ENCODE measurements around the gene OLFML2A.
A peak's percentile ranks its signal among the peaks of the same experiment; 100 is the strongest.

OLFML2A gene

DNA sequence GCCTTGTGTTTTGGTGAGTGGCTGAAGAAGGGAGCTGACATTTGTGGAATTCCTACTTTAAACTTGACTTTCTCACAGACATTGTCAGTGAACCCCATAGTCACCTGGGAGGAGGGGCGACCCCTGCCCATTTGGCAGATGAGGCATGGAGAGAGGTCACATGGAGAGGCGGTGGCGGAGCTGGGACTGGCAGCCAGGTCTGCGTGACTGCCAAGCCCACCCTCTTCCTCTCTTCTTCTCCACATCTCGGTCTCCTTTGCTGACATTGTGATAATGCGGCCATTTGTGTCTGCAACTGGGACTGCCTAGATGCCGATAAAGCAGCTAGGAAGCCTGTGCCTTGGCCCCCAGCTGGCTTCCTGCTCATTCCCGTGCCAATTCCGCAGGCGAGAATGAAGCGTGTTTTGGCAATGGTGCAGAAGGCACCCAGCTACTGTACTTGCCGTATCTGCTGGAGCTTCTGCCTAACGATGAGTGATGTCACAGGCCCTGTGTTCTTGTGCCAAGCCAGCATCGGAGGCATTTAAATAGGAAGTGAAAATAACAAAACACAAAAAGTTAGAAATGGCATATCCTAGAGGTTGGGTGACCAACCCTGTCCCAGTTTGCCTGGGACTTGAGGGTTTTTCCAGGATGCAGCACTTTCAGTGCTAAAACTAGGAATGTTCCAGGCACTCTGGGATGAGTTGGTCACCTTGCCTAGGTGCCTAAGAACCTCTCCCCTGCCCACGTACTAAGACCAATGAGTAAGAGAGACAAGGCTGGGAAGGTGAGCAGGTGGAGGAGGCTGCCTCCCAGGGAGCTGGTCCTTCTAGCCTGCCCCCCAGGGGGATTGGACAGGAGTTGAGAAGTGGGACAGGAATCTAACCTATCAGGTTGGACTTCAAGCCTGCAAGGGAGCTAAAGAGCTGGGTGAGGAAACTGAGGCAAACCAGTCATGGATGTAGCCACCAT lies 23.6 kb downstream of the OLFML2A start:
- Histone ChIP-seq H3K4me1 (ENCODE audit: control insufficient read depth in 1 of 2, insufficient read depth in 2 of 2, low read length in 2 of 2) (peaks cover 4 to 9% of the 10 kb centered on the region in 2 experiments), H2AFZ (ENCODE audit: insufficient read depth, low read length, poor library complexity) (no peak overlapping the region), H3K4me3 (ENCODE audit: low read depth, low read length) (no peak overlapping the region), H3K27ac (ENCODE audit: low read depth, low read length) (no peak overlapping the region), H2BK120ac (ENCODE audit: insufficient read depth, low read length, poor library complexity) (no peak overlapping the region), H4K8ac (ENCODE audit: low read depth, low read length) (no peak overlapping the region), H4K12ac (ENCODE audit: low read depth, low read length) (no peak overlapping the region), H3K23ac (ENCODE audit: low read length) (no peak overlapping the region), H3K14ac (ENCODE audit: low read length) (no peak overlapping the region), H3K18ac (ENCODE audit: low read length) (no peak overlapping the region), H3K27me3 (ENCODE audit: insufficient read depth, low read length) (no peaks in the 10 kb centered on the region), H3K9ac (ENCODE audit: low read length) (no peak overlapping the region), H3K79me1 (ENCODE audit: low read length) (peaks cover 7% of the 10 kb centered on the region), H3K4ac (ENCODE audit: low read depth, low read length) (no peak overlapping the region), H2BK12ac (ENCODE audit: low read length) (no peak overlapping the region), H3K79me2 (ENCODE audit: control insufficient read depth, insufficient read depth, low read length, poor library complexity) (no peaks in the 10 kb centered on the region), H2BK5ac (ENCODE audit: low read depth, low read length, poor library complexity) (no peak overlapping the region), H3K36me3 (ENCODE audit: control insufficient read depth in 1 of 2, insufficient read depth in 2 of 2, low read length in 2 of 2) (peaks cover 36 to 41% of the 10 kb centered on the region in 2 experiments), H3K4me2 (ENCODE audit: low read length) (no peak overlapping the region), H2AK5ac (ENCODE audit: low read length) (no peak overlapping the region), H3K9me3 (ENCODE audit: insufficient read depth, low read depth, low read length) (no peaks in the 10 kb centered on the region), H4K91ac (ENCODE audit: low read depth, low read length) (no peak overlapping the region)
- no CpG with 5 or more reads among the region's 15 CpGs for WGBS (ENCODE audit: extremely low coverage, insufficient coverage, insufficient read length)
- peak in 1 of 2 donors; percentile 24 for DNase-seq

DNA sequence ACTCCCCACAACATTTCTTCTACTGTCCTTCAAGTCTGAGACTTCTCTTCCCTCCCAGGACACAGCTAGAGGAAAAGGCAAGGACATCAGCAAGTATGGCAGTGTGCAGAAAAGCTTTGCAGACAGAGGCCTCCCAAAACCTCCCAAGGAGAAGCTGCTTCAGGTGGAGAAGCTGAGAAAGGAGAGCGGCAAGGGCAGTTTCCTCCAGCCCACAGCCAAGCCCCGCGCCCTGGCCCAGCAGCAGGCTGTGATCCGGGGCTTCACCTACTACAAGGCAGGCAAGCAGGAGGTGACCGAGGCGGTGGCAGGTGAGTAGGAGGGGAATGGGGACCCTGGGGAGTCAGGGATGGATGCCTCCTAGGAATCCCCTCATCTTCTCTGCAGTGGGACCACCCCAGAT lies 24.4 kb downstream of the OLFML2A start:
- Histone ChIP-seq H2BK5ac (ENCODE audit: low read depth, low read length, poor library complexity) (no peak overlapping the region), H3K18ac (ENCODE audit: low read length) (no peak overlapping the region), H3K27ac (ENCODE audit: low read depth, low read length) (no peak overlapping the region), H4K8ac (ENCODE audit: low read depth, low read length) (no peak overlapping the region), H2AK5ac (ENCODE audit: low read length) (no peak overlapping the region), H2AFZ (ENCODE audit: insufficient read depth, low read length, poor library complexity) (no peak overlapping the region), H3K14ac (ENCODE audit: low read length) (no peak overlapping the region), H2BK12ac (ENCODE audit: low read length) (peak overlapping the region; percentile 30), H3K9me3 (ENCODE audit: insufficient read depth, low read depth, low read length) (no peaks in the 10 kb centered on the region), H3K9ac (ENCODE audit: low read length) (no peak overlapping the region), H3K4me1 (ENCODE audit: control insufficient read depth in 1 of 2, insufficient read depth in 2 of 2, low read length in 2 of 2) (peaks cover 0 to 4% of the 10 kb centered on the region in 2 experiments), H3K79me1 (ENCODE audit: low read length) (peaks cover 3% of the 10 kb centered on the region), H2BK120ac (ENCODE audit: insufficient read depth, low read length, poor library complexity) (no peak overlapping the region), H3K79me2 (ENCODE audit: control insufficient read depth, insufficient read depth, low read length, poor library complexity) (no peaks in the 10 kb centered on the region), H3K4me2 (ENCODE audit: low read length) (no peak overlapping the region), H4K12ac (ENCODE audit: low read depth, low read length) (no peak overlapping the region), H3K4me3 (ENCODE audit: low read depth, low read length) (no peak overlapping the region), H3K36me3 (ENCODE audit: control insufficient read depth in 1 of 2, insufficient read depth in 2 of 2, low read length in 2 of 2) (peaks cover 36 to 41% of the 10 kb centered on the region in 2 experiments), H4K91ac (ENCODE audit: low read depth, low read length) (no peak overlapping the region), H3K4ac (ENCODE audit: low read depth, low read length) (no peak overlapping the region), H3K27me3 (ENCODE audit: insufficient read depth, low read length) (no peaks in the 10 kb centered on the region), H3K23ac (ENCODE audit: low read length) (no peak overlapping the region)
- no CpG with 5 or more reads among the region's 6 CpGs for WGBS (ENCODE audit: extremely low coverage, insufficient coverage, insufficient read length)
- no peak for DNase-seq

DNA sequence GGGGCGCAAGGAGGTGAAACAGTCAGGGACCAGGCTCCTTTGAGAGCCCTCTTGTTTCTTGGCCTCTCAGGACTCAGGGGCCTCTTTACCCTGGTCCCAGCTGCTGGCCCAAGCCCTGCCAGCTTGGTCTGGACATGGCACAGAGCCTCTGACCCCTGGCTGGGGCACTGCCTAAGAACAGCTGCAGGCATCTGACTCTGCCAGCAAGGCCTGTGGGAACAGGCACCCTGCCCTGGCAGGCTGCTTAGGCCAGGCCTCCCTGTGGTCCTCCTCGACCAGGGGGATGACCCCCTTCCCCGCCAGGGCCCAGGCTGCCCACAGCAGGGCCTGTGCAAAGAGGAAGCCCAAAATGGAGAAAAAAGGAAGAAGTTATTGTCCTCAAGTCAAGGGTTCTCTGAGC lies 25.5 kb downstream of the OLFML2A start:
- no peaks in the 10 kb centered on the region for H3K9me3 ChIP-seq (ENCODE audit: insufficient read depth, low read depth, low read length)
- no peak overlapping the region for H3K4me2 ChIP-seq (ENCODE audit: low read length)
- no peak overlapping the region for H4K8ac ChIP-seq (ENCODE audit: low read depth, low read length)
- no CpG with 5 or more reads among the region's 3 CpGs for WGBS (ENCODE audit: extremely low coverage, insufficient coverage, insufficient read length)
- peak overlapping the region; percentile 5 for H2BK12ac ChIP-seq (ENCODE audit: low read length)
- H2BK5ac ChIP-seq (ENCODE audit: low read depth, low read length, poor library complexity), result no peak overlapping the region
- H3K27ac ChIP-seq (ENCODE audit: low read depth, low read length), result no peak overlapping the region
- no peak overlapping the region for H2AFZ ChIP-seq (ENCODE audit: insufficient read depth, low read length, poor library complexity)
- H3K79me1 ChIP-seq (ENCODE audit: low read length), result no peaks in the 10 kb centered on the region
- H3K14ac ChIP-seq (ENCODE audit: low read length), result no peak overlapping the region
- no peak overlapping the region for H3K23ac ChIP-seq (ENCODE audit: low read length)
- no peaks in the 10 kb centered on the region for H3K27me3 ChIP-seq (ENCODE audit: insufficient read depth, low read length)
- DNase-seq, result no peak
- H3K4ac ChIP-seq (ENCODE audit: low read depth, low read length), result no peak overlapping the region
- no peak overlapping the region for H3K9ac ChIP-seq (ENCODE audit: low read length)
- no peak overlapping the region for H4K12ac ChIP-seq (ENCODE audit: low read depth, low read length)
- peak overlapping the region; percentile 18 for H4K91ac ChIP-seq (ENCODE audit: low read depth, low read length)
- no peak overlapping the region for H2AK5ac ChIP-seq (ENCODE audit: low read length)
- H2BK120ac ChIP-seq (ENCODE audit: insufficient read depth, low read length, poor library complexity), result no peak overlapping the region
- H3K4me1 ChIP-seq (ENCODE audit: control insufficient read depth in 1 of 2, insufficient read depth in 2 of 2, low read length in 2 of 2), result no peaks in the 10 kb centered on the region
- peaks cover 36 to 41% of the 10 kb centered on the region in 2 experiments for H3K36me3 ChIP-seq (ENCODE audit: control insufficient read depth in 1 of 2, insufficient read depth in 2 of 2, low read length in 2 of 2)
- no peak overlapping the region for H3K4me3 ChIP-seq (ENCODE audit: low read depth, low read length)
- no peaks in the 10 kb centered on the region for H3K79me2 ChIP-seq (ENCODE audit: control insufficient read depth, insufficient read depth, low read length, poor library complexity)
- no peak overlapping the region for H3K18ac ChIP-seq (ENCODE audit: low read length)

DNA sequence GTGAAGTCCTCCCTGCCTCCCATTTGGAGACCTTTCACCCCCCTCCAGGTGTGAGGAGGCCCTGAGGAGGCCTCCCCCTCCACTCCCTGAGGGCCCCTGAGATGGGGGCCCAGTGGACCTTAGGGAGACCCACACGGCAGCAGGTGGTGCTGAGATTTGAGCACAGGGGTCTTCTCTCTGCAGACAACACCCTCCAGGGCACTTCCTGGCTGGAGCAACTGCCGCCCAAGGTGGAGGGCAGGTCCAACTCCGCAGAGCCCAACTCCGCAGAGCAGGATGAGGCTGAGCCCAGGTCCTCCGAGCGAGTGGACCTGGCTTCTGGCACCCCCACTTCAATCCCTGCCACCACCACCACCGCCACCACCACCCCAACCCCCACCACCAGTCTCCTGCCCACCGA lies 27.0 kb downstream of the OLFML2A start:
- DNase-seq, result no peak
- Histone ChIP-seq H3K18ac (ENCODE audit: low read length) (no peak overlapping the region), H4K12ac (ENCODE audit: low read depth, low read length) (no peak overlapping the region), H3K14ac (ENCODE audit: low read length) (no peak overlapping the region), H2AFZ (ENCODE audit: insufficient read depth, low read length, poor library complexity) (no peak overlapping the region), H3K79me2 (ENCODE audit: control insufficient read depth, insufficient read depth, low read length, poor library complexity) (peaks cover 5% of the 10 kb centered on the region), H3K4ac (ENCODE audit: low read depth, low read length) (no peak overlapping the region), H3K4me1 (ENCODE audit: control insufficient read depth in 1 of 2, insufficient read depth in 2 of 2, low read length in 2 of 2) (peaks cover 10 to 11% of the 10 kb centered on the region in 2 experiments), H4K8ac (ENCODE audit: low read depth, low read length) (no peak overlapping the region), H3K9ac (ENCODE audit: low read length) (no peak overlapping the region), H3K4me3 (ENCODE audit: low read depth, low read length) (no peak overlapping the region), H3K27me3 (ENCODE audit: insufficient read depth, low read length) (no peaks in the 10 kb centered on the region), H4K91ac (ENCODE audit: low read depth, low read length) (no peak overlapping the region), H2BK120ac (ENCODE audit: insufficient read depth, low read length, poor library complexity) (no peak overlapping the region), H2BK12ac (ENCODE audit: low read length) (no peak overlapping the region), H2BK5ac (ENCODE audit: low read depth, low read length, poor library complexity) (no peak overlapping the region), H3K4me2 (ENCODE audit: low read length) (no peak overlapping the region), H3K27ac (ENCODE audit: low read depth, low read length) (no peak overlapping the region), H2AK5ac (ENCODE audit: low read length) (no peak overlapping the region), H3K9me3 (ENCODE audit: insufficient read depth, low read depth, low read length) (no peaks in the 10 kb centered on the region), H3K23ac (ENCODE audit: low read length) (no peak overlapping the region), H3K36me3 (ENCODE audit: control insufficient read depth in 1 of 2, insufficient read depth in 2 of 2, low read length in 2 of 2) (peaks cover 42 to 48% of the 10 kb centered on the region in 2 experiments), H3K79me1 (ENCODE audit: low read length) (peaks cover 13% of the 10 kb centered on the region)
- WGBS (ENCODE audit: extremely low coverage, insufficient coverage, insufficient read length), result no CpG with 5 or more reads among the region's 8 CpGs
